Measurements from ENCODE around the gene METRNL. TPM values are rescaled to one million over a fixed set of nuclear protein-coding genes. Genes with fewer than 3 reads are reported as not detected.

METRNL gene
- total and polyA plus RNA-seq, 12 donors: 39.0 to 134 (median 70.9) TPM

- peaks cover 0 to 10% (median 0%) of the 10 kb centered on the region in 7 donors for H3K27me3 ChIP-seq
- no peak for TF ChIP-seq CTCF (IDR thresholded peaks at IDR 0.05)
- no peaks in the 10 kb centered on the region for H3K9me3 ChIP-seq
- intact Hi-C loops (cut with DNase I): loop anchor here in 1 of 10 donors (5.0 kb wide), 1 partner anchor 33 kb away; no protein-coding TSS in a partner anchor
- DNase-seq: no peak
- H3K4me3 ChIP-seq: peak overlapping the region in 1 of 10 donors; percentile 77
- ATAC-seq: no peak
- peaks cover 0 to 67% (median 0%) of the 10 kb centered on the region in 9 donors for H3K36me3 ChIP-seq
- peak overlapping the region in 3 of 10 donors; percentile 56 to 97 (median 60) for H3K27ac ChIP-seq
- H3K4me1 ChIP-seq: peaks cover 21 to 83% (median 69%) of the 10 kb centered on the region in 9 donors
- 65 to 70% methylated on average over 9 of the region's 9 CpGs for WGBS, 2 donors
These were observed 4.8 kb downstream of the METRNL start for GRCh38 chr17:83084214-83084613.

- Histone ChIP-seq H3K4me3 (no peak overlapping the region), H3K36me3 (peaks cover 0 to 71% (median 0%) of the 10 kb centered on the region in 9 donors), H3K4me1 (peaks cover 23 to 87% (median 73%) of the 10 kb centered on the region in 9 donors), H3K27ac (peak overlapping the region in 1 of 10 donors; percentile 97), H3K27me3 (peaks cover 0 to 10% (median 0%) of the 10 kb centered on the region in 7 donors), H3K9me3 (no peaks in the 10 kb centered on the region)
- no peak for DNase-seq
- TF ChIP-seq CTCF (IDR thresholded peaks at IDR 0.05): no peak
- WGBS, 2 donors: 90 to 91% methylated on average over 27 of the region's 27 CpGs
- no peak for ATAC-seq
- intact Hi-C loops (cut with DNase I): loop anchor here in 1 of 10 donors (5.0 kb wide), 1 partner anchor 33 kb away; no protein-coding TSS in a partner anchor
These were observed 5.2 kb downstream of the METRNL start for GRCh38 chr17:83084621-83085056.

- no peak for TF ChIP-seq CTCF (IDR thresholded peaks at IDR 0.05)
- no peaks in the 10 kb centered on the region for H3K9me3 ChIP-seq
- ATAC-seq: no peak
- H3K27ac ChIP-seq: no peak overlapping the region
- peaks cover 0 to 10% (median 0%) of the 10 kb centered on the region in 7 donors for H3K27me3 ChIP-seq
- peaks cover 25 to 89% (median 75%) of the 10 kb centered on the region in 9 donors for H3K4me1 ChIP-seq
- intact Hi-C loops (cut with DNase I): no loop called here
- DNase-seq: no peak
- 83 to 86% methylated on average over 22 of the region's 22 CpGs for WGBS, 2 donors
- peaks cover 0 to 74% (median 0%) of the 10 kb centered on the region in 9 donors for H3K36me3 ChIP-seq
- no peak overlapping the region for H3K4me3 ChIP-seq
These were observed 5.7 kb downstream of the METRNL start for GRCh38 chr17:83085103-83085502.

- H3K9me3 ChIP-seq: no peaks in the 10 kb centered on the region
- peaks cover 0 to 77% (median 0%) of the 10 kb centered on the region in 9 donors for H3K36me3 ChIP-seq
- ATAC-seq (no peak), DNase-seq (no peak)
- H3K4me3 ChIP-seq: no peak overlapping the region
- peak overlapping the region in 2 of 10 donors; percentile 6 to 20 for H3K27ac ChIP-seq
- intact Hi-C loops (cut with DNase I): no loop called here
- no peak for TF ChIP-seq CTCF (IDR thresholded peaks at IDR 0.05)
- peaks cover 0 to 10% (median 0%) of the 10 kb centered on the region in 7 donors for H3K27me3 ChIP-seq
- 71 to 81% methylated on average over 25 of the region's 25 CpGs for WGBS, 2 donors
- peaks cover 25 to 91% (median 78%) of the 10 kb centered on the region in 9 donors for H3K4me1 ChIP-seq
These were observed 6.3 kb downstream of the METRNL start for GRCh38 chr17:83085526-83086198.

All from heart right ventricle (tissue), 16 donors.